H1 (cell line): Measurements from ENCODE around the gene APOL6. TPM values are rescaled to one million over a fixed set of nuclear protein-coding genes. Genes with fewer than 3 reads are reported as not detected.

Source experiments
- CTCF ChIA-PET: fragments of 300-600 bp; sonication (Branson Sonifier 250); formaldehyde crosslinking; loops from one replicate; lab custom pipeline; 2021; ENCODE audit not compliant: partially characterized antibody; lab: Charles Lee
- POLR2A ChIA-PET: fragments of 300-600 bp; sonication (Branson Sonifier 250); formaldehyde crosslinking; loops from one replicate; lab custom pipeline; 2021; ENCODE audit warnings: inconsistent platforms; ENCODE audit not compliant: partially characterized antibody; lab: Charles Lee
- DNase-seq, 2 experiments: peaks; one replicate each; pipeline versions ENCODE4 v3.0.0 to v3.0.0-alpha.2; 2010 to 2022; ENCODE audit warnings: low spot score in 2 of 2, low read depth in 1 of 2, mixed read lengths in 1 of 2
- FAIRE-seq: peaks from 2 replicates; lab custom pipeline; 2011; peaks lifted over from hg19 to GRCh38; lab: Jason Lieb, UNC
- H2AFZ ChIP-seq: 2 replicates; pipeline ENCODE4 v1.8.1; 2012; ENCODE audit warnings: low read length, inconsistent platforms
- H2AK5ac ChIP-seq: 2 replicates; pipeline ENCODE4 v1.6.1; 2013; ENCODE audit warnings: low read depth, low read length
- H2BK120ac ChIP-seq: replicated peaks from 2 replicates; pipeline ENCODE3; 2013; ENCODE audit warnings: low read depth, low read length, inconsistent platforms
- H2BK12ac ChIP-seq: 2 replicates; pipeline ENCODE4 v1.6.1; 2013; ENCODE audit warnings: low read depth, low read length
- H2BK15ac ChIP-seq: 2 replicates; pipeline ENCODE4 v1.6.1; 2013; ENCODE audit warnings: low read length
- H2BK20ac ChIP-seq: 2 replicates; pipeline ENCODE4 v1.6.1; 2013; ENCODE audit warnings: low read length
- H2BK5ac ChIP-seq: 2 replicates; pipeline ENCODE4 v1.6.1; 2013; ENCODE audit warnings: low read depth, low read length
- H3K14ac ChIP-seq: 2 replicates; pipeline ENCODE4 v1.6.1; 2013; ENCODE audit warnings: inconsistent platforms; ENCODE audit not compliant: insufficient read length
- H3K18ac ChIP-seq: 2 replicates; pipeline ENCODE4 v1.6.1; 2013; ENCODE audit warnings: low read length; ENCODE audit errors: extremely low read depth
- H3K23ac ChIP-seq: 2 replicates; pipeline ENCODE4 v1.6.1; 2013; ENCODE audit warnings: inconsistent platforms; ENCODE audit not compliant: insufficient read length
- H3K23me2 ChIP-seq: 2 replicates; pipeline ENCODE4 v1.6.1; 2013; ENCODE audit warnings: low read depth, low read length
- H3K27ac ChIP-seq: 2 replicates; pipeline ENCODE4 v1.6.1; 2011; ENCODE audit warnings: low read depth, low read length, inconsistent platforms
- H3K27me3 ChIP-seq, 4 experiments: replicated peaks in 1 of 4; 1 replicate in 1 of 4; 2 replicates in 3 of 4; pipeline versions ENCODE4 v1.6.1 to v1.8.1; 2011 to 2013; ENCODE audit warnings: low read length in 3 of 4, mild to moderate bottlenecking in 3 of 4, inconsistent platforms in 2 of 4, mixed read lengths in 2 of 4, moderate library complexity in 1 of 4; ENCODE audit not compliant: control insufficient read depth in 3 of 4, insufficient read depth in 3 of 4; ENCODE audit errors: extremely low read depth in 1 of 4
- H3K36me3 ChIP-seq, 4 experiments: 2 replicates each; pipeline versions ENCODE4 v1.6.1 to v1.8.1; 2011 to 2013; ENCODE audit warnings: mild to moderate bottlenecking in 4 of 4, low read length in 3 of 4, moderate library complexity in 2 of 4, control low read depth in 1 of 4, inconsistent platforms in 1 of 4; ENCODE audit not compliant: insufficient read depth in 4 of 4, control insufficient read depth in 2 of 4
- H3K4ac ChIP-seq: replicated peaks from 2 replicates; pipeline ENCODE3; 2013; ENCODE audit warnings: low read length, low read depth, mixed read lengths, inconsistent platforms; ENCODE audit not compliant: insufficient read length
- H3K4me1 ChIP-seq, 4 experiments: replicated peaks in 1 of 4; 1 replicate in 1 of 4; 2 replicates in 3 of 4; pipeline versions ENCODE4 v1.6.1 to v1.8.1; 2011 to 2013; ENCODE audit warnings: low read length in 3 of 4, inconsistent platforms in 2 of 4, mixed read lengths in 1 of 4; ENCODE audit not compliant: insufficient read depth in 4 of 4, control insufficient read depth in 3 of 4
- H3K4me2 ChIP-seq, 2 experiments: 2 replicates each; pipeline versions ENCODE4 v1.6.1 to v1.8.1; 2011 to 2013; ENCODE audit warnings: low read depth in 2 of 2, low read length in 2 of 2, control low read depth in 1 of 2, inconsistent platforms in 1 of 2, mild to moderate bottlenecking in 1 of 2; ENCODE audit not compliant: insufficient read depth in 1 of 2
- H3K4me3 ChIP-seq, 4 experiments: fragments of 200-600, 300-600 bp in 1 of 4; sonication (generic), shearing (Covaris generic), sonication (Bioruptor Twin) in 1 of 4; 2 replicates each; pipeline versions ENCODE4 v1.5.1 to v1.8.1; 2011 to 2016; ENCODE audit warnings: low read length in 4 of 4, low read depth in 3 of 4, control low read depth in 2 of 4, inconsistent platforms in 2 of 4, mild to moderate bottlenecking in 2 of 4, mixed read lengths in 1 of 4, moderate library complexity in 1 of 4; ENCODE audit not compliant: insufficient read depth in 2 of 4; ENCODE audit errors: extremely low read depth in 1 of 4
- H3K56ac ChIP-seq: replicated peaks from 2 replicates; pipeline ENCODE3; 2013; ENCODE audit warnings: low read depth, mild to moderate bottlenecking, mixed read lengths, low read length, inconsistent platforms; ENCODE audit not compliant: insufficient read length
- H3K79me1 ChIP-seq: 2 replicates; pipeline ENCODE4 v1.6.1; 2013; ENCODE audit warnings: low read depth, low read length, control low read depth
- H3K79me2 ChIP-seq, 2 experiments: 2 replicates each; pipeline versions ENCODE4 v1.6.1 to v1.8.1; 2012 to 2013; ENCODE audit warnings: low read length in 2 of 2, mild to moderate bottlenecking in 2 of 2, inconsistent platforms in 1 of 2; ENCODE audit not compliant: insufficient read depth in 2 of 2, control insufficient read depth in 1 of 2
- H3K9ac ChIP-seq, 4 experiments: replicated peaks in 1 of 4; 1 replicate in 1 of 4; 2 replicates in 3 of 4; pipeline versions ENCODE4 v1.6.1 to v1.8.1; 2011 to 2013; ENCODE audit warnings: low read depth in 3 of 4, low read length in 3 of 4, control low read depth in 2 of 4, mild to moderate bottlenecking in 2 of 4, moderate library complexity in 2 of 4, inconsistent platforms in 1 of 4; ENCODE audit errors: extremely low read depth in 1 of 4
- H3K9me3 ChIP-seq, 2 experiments: 2 replicates each; pipeline versions ENCODE4 v1.6.1 to v1.8.1; 2012 to 2013; ENCODE audit warnings: mild to moderate bottlenecking in 2 of 2, moderate library complexity in 2 of 2, control low read depth in 1 of 2, inconsistent platforms in 1 of 2, low read depth in 1 of 2, low read length in 1 of 2, mixed read lengths in 1 of 2; ENCODE audit not compliant: insufficient read depth in 2 of 2
- H4K20me1 ChIP-seq, 2 experiments: replicated peaks in 1 of 2; 2 replicates each; pipeline versions ENCODE3 to v1.8.1; 2011 to 2013; ENCODE audit warnings: inconsistent platforms in 2 of 2, low read length in 2 of 2, mild to moderate bottlenecking in 1 of 2; ENCODE audit not compliant: insufficient read depth in 2 of 2, control insufficient read depth in 1 of 2
- H4K5ac ChIP-seq: 2 replicates; pipeline ENCODE4 v1.6.1; 2013; ENCODE audit warnings: low read length, low read depth, mixed read lengths, inconsistent platforms; ENCODE audit not compliant: insufficient read length
- H4K8ac ChIP-seq: 2 replicates; pipeline ENCODE4 v1.8.0; 2013; ENCODE audit warnings: mild to moderate bottlenecking, moderate library complexity, low read length, inconsistent platforms; ENCODE audit not compliant: insufficient read depth; ENCODE audit errors: extremely low read depth
- H4K91ac ChIP-seq: replicated peaks from 2 replicates; pipeline ENCODE3; 2013; ENCODE audit warnings: low read length, mixed read lengths, inconsistent platforms; ENCODE audit not compliant: insufficient read length
- CBX8 ChIP-seq: fragments of 300-800, 300-1000 bp; sonication (generic); IDR thresholded peaks from 2 replicates; pipeline ENCODE4 v1.7.1; 2016; ENCODE audit warnings: low read depth, low read length, borderline replicate concordance
- CHD1 ChIP-seq: IDR thresholded peaks from 2 replicates; pipeline ENCODE4 v1.6.1; 2012; ENCODE audit warnings: low read depth, low read length, improper control_type of control experiment
- NANOG ChIP-seq: IDR thresholded peaks from 2 replicates; pipeline ENCODE4 v1.6.1; 2011; ENCODE audit warnings: low read length, low read depth, mild to moderate bottlenecking, inconsistent platforms; ENCODE audit not compliant: insufficient read depth, poor library complexity, severe bottlenecking
- POU5F1 ChIP-seq: IDR thresholded peaks from 2 replicates; pipeline ENCODE4 v1.6.1; 2011; ENCODE audit warnings: low read depth, mild to moderate bottlenecking, low read length, moderate library complexity
- RFX5 ChIP-seq: IDR thresholded peaks from 2 replicates; pipeline ENCODE4 v1.6.1; 2011; ENCODE audit warnings: low read depth, low read length, improper control_type of control experiment, borderline replicate concordance
- YY1 ChIP-seq: IDR thresholded peaks from 2 replicates; pipeline ENCODE4 v1.6.1; 2011; ENCODE audit warnings: low read depth, mild to moderate bottlenecking, low read length
- WGBS, 2 experiments: shearing (Covaris generic) in 1 of 2; methylation state at CpG; one replicate each; pipeline versions ENCODE4 v1.1.6 to v1.1.7; 2013 to 2015; ENCODE audit warnings: low lambda C conversion rate in 2 of 2, mixed read lengths in 2 of 2, inconsistent platforms in 1 of 2, low coverage in 1 of 2, missing lambda C conversion rate in 1 of 2; ENCODE audit not compliant: insufficient replicate concordance in 2 of 2, insufficient coverage in 1 of 2, insufficient read length in 1 of 2; ENCODE audit errors: extremely low coverage in 1 of 2, missing lambda C conversion rate in 1 of 2; 5-methylcytosine and 5-hydroxymethylcytosine counted together
- polyA plus RNA-seq, 7 experiments: library from polyadenylated mRNA; depleted of rRNA in 3 of 7; stranded (reverse) in 5 of 7; unstranded in 2 of 7; fragments of >200 nt in 5 of 7; fragments of 200-250 nt in 2 of 7; gene quantifications; 1 replicate in 5 of 7; 2 replicates in 1 of 7; 4 replicates in 1 of 7; pipeline versions ENCODE4 v1.2.1 to v1.2.3, GENCODE V29; 2011 to 2013; ENCODE audit warnings: missing spikeins in 2 of 7, mixed read lengths in 2 of 7
- total RNA-seq: library from RNA; stranded (reverse); fragmentation: NEBNext Ultra II Directional; extraction: Animal tissue kit (Norgen Biotek cat#: 25700); gene quantifications from 2 replicates; pipeline ENCODE4 v1.2.1, GENCODE V29; 2021
- TF ChIP-seq, protein P1 (sequence below): IDR thresholded peaks from 2 replicates; pipeline ENCODE4 v1.6.1; 2012; ENCODE audit warnings: inconsistent platforms

Gene APOL6
- total and polyA plus RNA-seq, 2 of the 8 experiments (the other 6 are each of a cell fraction or from before 2014, with no cell fraction given): 0.06 to 0.13 TPM

DNA sequence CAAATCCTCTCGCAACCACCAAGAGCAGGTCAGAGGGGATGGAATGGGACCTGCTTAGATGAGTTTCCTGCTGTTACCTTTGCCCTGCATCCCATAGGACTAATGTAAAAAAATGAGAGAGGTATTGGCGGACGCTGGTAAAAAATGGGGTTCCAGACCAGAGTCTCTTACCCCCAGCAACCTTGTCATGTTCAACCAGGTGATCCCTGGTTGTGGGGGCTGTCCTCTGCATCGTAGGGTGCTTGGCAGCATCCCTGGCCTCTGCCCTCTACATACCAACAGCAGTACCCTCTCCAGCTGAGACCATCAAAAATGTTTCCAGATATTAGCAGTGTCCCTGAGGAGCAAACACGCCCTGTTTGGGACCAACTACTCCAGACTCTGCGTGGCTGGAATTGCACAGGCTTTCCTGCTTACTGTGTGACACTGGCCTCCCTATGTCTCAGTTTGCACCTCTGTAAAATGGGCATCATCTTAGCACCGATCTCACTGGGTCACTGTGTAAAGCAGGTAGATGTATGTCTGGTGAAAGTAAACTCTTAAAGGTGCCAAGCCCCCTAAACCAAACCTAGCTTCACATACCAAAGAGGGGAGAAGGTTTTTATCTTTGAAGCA is 1.5 kb downstream of the APOL6 start:
- TF ChIP-seq YY1 (no peak), POU5F1 (no peak), RFX5 (no peak), CHD1 (no peak), CBX8 (no peak), NANOG (no peak)
- TF ChIP-seq, protein P1, sequence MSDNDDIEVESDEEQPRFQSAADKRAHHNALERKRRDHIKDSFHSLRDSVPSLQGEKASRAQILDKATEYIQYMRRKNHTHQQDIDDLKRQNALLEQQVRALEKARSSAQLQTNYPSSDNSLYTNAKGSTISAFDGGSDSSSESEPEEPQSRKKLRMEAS: no peak
- TF ChIP-seq, all 59 proteins: peak for 0
- Histone ChIP-seq H2BK15ac (no peak overlapping the region), H3K23me2 (no peaks in the 10 kb centered on the region), H3K4ac (no peak overlapping the region), H3K9ac (no peak overlapping the region), H3K4me2 (no peak overlapping the region), H3K14ac (no peak overlapping the region), H3K27ac (no peak overlapping the region), H3K27me3 (no peaks in the 10 kb centered on the region), H2BK5ac (no peak overlapping the region), H4K91ac (peak overlapping the region; percentile 34), H2AK5ac (no peak overlapping the region), H2BK20ac (no peak overlapping the region), H3K79me2 (no peaks in the 10 kb centered on the region), H4K8ac (no peak overlapping the region), H3K56ac (no peak overlapping the region), H3K4me3 (no peak overlapping the region), H4K5ac (no peak overlapping the region), H3K4me1 (peaks cover 0 to 7% (median 5%) of the 10 kb centered on the region in 4 experiments; a peak in 5 of 7 replicates), H3K23ac (no peak overlapping the region), H3K18ac (no peak overlapping the region), H2BK120ac (no peak overlapping the region), H2AFZ (no peak overlapping the region), H3K79me1 (no peaks in the 10 kb centered on the region), H3K9me3 (no peaks in the 10 kb centered on the region), H3K36me3 (no peaks in the 10 kb centered on the region), H4K20me1 (no peaks in the 10 kb centered on the region), H2BK12ac (no peak overlapping the region)
- ChIA-PET CTCF (interaction anchor here (1.0 to 1.8 kb wide), 3 partner anchors 13 to 28 kb away, joined by 3 to 6 read pairs (median 3); no protein-coding TSS in a partner anchor), POLR2A (interaction anchor here (0.7 to 2.2 kb wide), 2 partner anchors 9 to 10 kb away, joined by 4 to 6 read pairs; no protein-coding TSS in a partner anchor)
- DNase-seq: no peak
- WGBS, 2 experiments: 93% methylated on average over 7 of the region's 7 CpGs; no CpG with 5 or more reads in 1 of the 2 experiments
- no peak for FAIRE-seq
